Skin of body (tissue), 2 donors: ENCODE data around the gene CD99. TPM values are rescaled to one million over a fixed set of nuclear protein-coding genes. Genes with fewer than 3 reads are reported as not detected.
"Not testable (repeated sequence)": the region's sequence is repeated elsewhere in the genome, so short reads cannot be mapped to it uniquely, and the experiment has no call there.

Source experiments
- DNase-seq: peaks from one replicate; lab custom pipeline; 2025; lab: John Stamatoyannopoulos, UW
- total RNA-seq: library from RNA; depleted of rRNA; stranded (reverse); fragments of >200 nt; gene quantifications from one replicate; pipeline ENCODE4 v1.2.3, GENCODE V29; 2014

Gene CD99
- total RNA-seq, 1 donor from 2014 or later: 97.7 TPM

- not testable (repeated sequence) for DNase-seq
Observed at GRCh38 chrX:2675657-2676200, 15.4 kb upstream of the CD99 start.

- DNase-seq: no peak
Observed at GRCh38 chrX:2676794-2677675, 14.1 kb upstream of the CD99 start.

GRCh38 chrX:2677764-2678163 is 13.3 kb upstream of the CD99 start:
- DNase-seq: no peak

- DNase-seq: no peak
Observed at GRCh38 chrX:2678583-2678982, 12.5 kb upstream of the CD99 start.

- DNase-seq: no peak
Observed at GRCh38 chrX:2679534-2680485, 11.3 kb upstream of the CD99 start.

- no peak for DNase-seq
Observed at GRCh38 chrX:2680486-2681348, 10.4 kb upstream of the CD99 start.

GRCh38 chrX:2682565-2683177 is 8.4 kb upstream of the CD99 start:
- DNase-seq: no peak

- DNase-seq: no peak
Observed at GRCh38 chrX:2684256-2684655, 6.8 kb upstream of the CD99 start.

- no peak for DNase-seq
Observed at GRCh38 chrX:2685886-2686285, 5.2 kb upstream of the CD99 start.

GRCh38 chrX:2689773-2690666 is 1.1 kb upstream of the CD99 start:
- DNase-seq: no peak

GRCh38 chrX:2691543-2692220 is 587 bp downstream of the CD99 start:
- DNase-seq: no peak

- no peak for DNase-seq
Observed at GRCh38 chrX:2692221-2693112, 1.4 kb downstream of the CD99 start.

GRCh38 chrX:2693113-2694002 is 2.3 kb downstream of the CD99 start:
- no peak for DNase-seq

GRCh38 chrX:2694914-2695267 is 3.8 kb downstream of the CD99 start:
- DNase-seq: no peak

- no peak for DNase-seq
Observed at GRCh38 chrX:2696698-2697215, 5.7 kb downstream of the CD99 start.

- no peak for DNase-seq
Observed at GRCh38 chrX:2697306-2697705, 6.2 kb downstream of the CD99 start.
